NCI-H1048 (cell line): ENCODE measurements around the gene LRIG3.
"Not testable (repeated sequence)": the region's sequence is repeated elsewhere in the genome, so short reads cannot be mapped to it uniquely, and the experiment has no call there.

Experiments used
- DNase-seq: peaks from one replicate; lab custom pipeline; 2025; lab: John Stamatoyannopoulos, UW

LRIG3 gene

GRCh38 chr12:58855630-58856029 is 64.7 kb downstream of the LRIG3 start:
- not testable (repeated sequence) for DNase-seq

DNA sequence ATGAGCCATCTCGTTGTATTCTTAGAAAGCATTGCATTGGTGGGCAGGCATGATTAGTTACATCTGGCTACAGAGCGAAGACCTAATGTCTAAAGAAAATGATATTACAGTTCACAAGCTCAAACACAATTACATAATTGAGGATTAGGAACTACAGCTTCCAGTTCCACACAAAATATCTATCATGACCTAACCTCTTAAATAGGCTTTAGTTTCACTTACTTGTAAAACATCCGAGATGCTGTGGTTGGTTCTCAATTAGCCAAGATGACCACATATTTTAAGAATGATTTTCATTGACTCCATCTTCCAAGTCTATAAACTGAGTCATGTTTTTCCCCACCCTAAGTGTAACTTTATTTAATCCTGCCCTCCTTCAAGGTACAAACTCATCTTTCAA is 69.5 kb downstream of the LRIG3 start:
- no peak for DNase-seq

GRCh38 chr12:58847901-58848600 is 72.3 kb downstream of the LRIG3 start:
- no peak for DNase-seq

GRCh38 chr12:58844161-58844560 is 76.1 kb downstream of the LRIG3 start:
- DNase-seq, result no peak

DNA sequence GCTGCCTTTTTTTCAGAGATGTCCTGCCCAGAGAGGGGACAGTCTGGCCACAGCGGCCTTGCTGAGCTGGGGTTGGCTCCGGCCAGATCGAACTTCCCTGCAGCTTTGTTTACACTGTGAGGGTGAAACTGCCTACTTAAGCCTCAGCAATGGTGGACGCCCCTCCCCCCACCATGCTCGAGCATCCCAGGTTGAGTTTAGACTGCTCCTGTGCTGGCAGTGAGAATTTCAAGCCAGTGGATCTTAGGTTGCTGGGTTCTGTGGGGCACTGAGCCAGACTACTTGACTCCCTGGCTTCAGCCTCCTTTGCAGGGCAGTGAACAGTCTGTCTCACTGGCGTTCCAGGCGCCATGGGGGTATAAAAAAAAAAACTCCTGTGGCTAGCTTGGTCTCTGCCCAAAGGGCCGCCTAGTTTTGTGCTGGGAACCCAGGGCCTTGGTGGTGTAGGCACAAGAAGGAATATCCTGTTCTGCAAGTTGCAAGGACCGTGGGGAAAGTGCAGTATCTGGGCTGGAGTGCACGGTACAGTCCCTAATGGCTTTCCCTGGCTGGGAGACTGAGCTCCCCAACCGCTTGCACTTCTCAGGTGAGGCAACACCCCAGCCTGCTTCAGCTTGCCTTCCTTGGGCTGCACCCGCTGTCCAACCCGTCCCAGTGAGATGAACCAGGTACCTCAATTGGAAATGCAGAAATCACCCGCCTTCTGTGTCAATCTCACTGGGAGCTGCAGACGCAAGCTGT is 79.1 kb downstream of the LRIG3 start:
- DNase-seq, result no peak

GRCh38 chr12:58833853-58834252 is 86.5 kb downstream of the LRIG3 start:
- DNase-seq, result no peak

DNA sequence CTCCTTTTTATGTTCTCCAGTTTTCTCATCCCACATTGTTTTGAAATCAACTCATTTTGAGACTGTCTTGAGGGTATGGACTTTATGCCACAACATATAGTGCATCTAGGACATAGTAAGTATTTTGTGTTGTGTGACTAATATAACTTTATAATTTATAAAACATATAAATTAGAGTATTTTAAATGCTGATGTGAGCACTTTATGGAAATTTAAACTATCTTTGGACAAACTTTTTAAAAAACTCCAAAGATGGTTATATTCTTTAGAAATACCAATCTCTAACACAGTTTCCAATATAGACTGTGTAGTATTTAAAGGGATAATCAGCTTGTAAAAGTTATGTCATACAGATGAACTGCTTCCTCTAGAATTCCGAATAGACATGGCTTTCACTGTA is 87.4 kb downstream of the LRIG3 start:
- no peak for DNase-seq
